Activated CD4-positive, alpha-beta T cell treated with anti-CD3 and anti-CD28 coated beads for 48 hours (primary cell): ENCODE measurements around the gene NELFCD.
"Not testable (repeated sequence)": the region's sequence is repeated elsewhere in the genome, so short reads cannot be mapped to it uniquely, and the experiment has no call there.

Source experiments
- DNase-seq: peaks from one replicate; pipeline ENCODE4 v3.0.0-alpha.2; 2020

Gene NELFCD

DNA sequence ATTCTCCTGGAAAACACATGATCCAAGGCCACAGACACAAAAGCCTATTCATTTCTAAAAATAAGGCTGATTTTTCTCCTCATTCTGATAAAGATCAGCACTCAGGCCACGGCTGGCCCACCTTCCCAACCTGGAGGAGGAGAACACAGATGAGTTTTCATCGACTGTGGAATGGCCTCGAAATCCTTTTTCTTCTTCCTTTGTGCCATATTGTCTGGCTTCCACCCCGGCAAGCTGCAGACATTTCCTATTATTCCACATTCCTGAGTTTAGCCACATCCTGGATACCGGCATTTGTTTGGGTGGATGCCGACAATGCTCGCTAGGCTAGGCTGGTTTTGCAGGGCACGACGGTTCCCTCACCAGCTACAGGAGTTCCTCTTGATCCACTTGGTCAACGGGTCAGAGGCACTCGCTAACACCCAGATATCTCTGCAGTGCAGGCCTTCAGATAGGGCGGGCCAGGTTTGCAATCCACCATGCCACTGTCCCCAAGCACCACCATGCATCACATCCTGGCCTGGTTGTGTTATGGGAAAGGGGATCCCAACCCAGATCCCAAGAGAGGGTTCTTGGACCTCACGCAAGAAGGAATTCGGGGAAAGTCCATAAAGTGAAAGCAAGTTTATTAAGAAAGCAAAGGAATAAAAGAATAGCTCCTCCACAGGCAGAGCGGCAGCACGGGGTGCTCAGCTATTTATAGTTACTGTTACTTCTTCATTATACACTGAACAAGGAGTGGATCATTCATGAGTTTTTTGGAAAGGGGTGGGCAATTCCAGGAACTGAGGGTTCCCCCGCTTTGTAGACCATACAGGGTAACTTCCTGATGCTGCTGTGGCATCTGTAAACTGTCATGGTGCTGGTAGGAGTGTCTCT, 30.2 kb downstream of the NELFCD start:
- peak; percentile 3 for DNase-seq

DNA sequence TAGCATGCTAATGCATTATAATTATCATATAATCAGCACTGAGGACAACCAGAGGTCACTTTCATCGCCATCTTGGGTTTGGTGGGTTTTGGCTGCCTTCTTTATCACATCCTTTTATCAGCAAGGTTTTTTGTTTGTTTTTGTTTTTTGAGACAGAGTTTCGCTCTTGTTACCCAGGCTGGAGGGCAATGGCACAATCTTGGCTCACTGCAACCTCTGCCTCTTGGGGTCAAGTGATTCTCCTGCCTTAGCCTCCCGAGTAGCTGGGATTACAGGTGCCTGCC, 30.8 kb downstream of the NELFCD start:
- not testable (repeated sequence) for DNase-seq

DNA sequence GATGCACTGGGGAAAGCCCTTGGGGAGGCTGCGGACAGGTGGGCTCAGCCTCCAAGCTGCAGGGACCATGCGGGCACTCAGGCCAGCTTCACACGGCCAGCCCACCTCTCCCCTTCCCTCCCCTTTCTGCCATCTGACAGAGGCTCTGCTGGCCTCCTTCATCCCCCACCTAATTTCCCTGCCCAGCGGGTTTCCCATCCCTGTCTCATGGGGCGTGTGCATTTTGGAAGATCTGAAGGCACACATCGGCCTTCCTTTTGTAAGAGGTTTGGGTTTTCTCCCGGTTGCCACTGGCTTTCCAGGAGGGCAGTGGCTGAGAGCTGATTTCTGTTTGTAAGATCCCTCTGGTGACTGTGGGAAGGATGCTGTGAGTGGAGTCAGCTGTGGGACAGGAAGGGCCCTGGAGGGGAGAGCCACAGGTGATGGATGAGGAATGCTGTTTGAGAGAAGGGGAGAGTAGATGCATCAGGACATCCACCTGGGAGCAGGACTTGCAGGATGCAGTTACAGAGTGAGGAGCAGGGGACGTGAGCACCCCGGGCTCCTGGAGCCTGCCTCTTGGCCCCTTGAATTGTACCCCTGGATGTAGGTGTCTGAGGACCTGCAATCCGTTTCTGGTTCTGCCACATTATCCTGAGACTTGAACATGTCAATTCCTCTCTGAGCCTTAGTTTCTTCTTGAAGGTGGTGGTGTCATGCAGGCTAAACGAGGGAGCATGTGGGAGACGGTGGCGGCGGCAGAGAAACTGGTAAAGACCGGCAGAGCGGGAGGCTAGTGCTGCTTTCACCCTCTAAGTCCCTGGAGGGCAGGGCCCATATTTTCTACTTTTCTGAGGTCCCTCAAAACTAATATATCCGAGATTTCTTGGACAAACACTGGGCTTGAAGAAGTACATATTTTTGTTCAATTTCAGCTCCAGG, 32.2 kb downstream of the NELFCD start:
- peak; percentile 0 for DNase-seq

DNA sequence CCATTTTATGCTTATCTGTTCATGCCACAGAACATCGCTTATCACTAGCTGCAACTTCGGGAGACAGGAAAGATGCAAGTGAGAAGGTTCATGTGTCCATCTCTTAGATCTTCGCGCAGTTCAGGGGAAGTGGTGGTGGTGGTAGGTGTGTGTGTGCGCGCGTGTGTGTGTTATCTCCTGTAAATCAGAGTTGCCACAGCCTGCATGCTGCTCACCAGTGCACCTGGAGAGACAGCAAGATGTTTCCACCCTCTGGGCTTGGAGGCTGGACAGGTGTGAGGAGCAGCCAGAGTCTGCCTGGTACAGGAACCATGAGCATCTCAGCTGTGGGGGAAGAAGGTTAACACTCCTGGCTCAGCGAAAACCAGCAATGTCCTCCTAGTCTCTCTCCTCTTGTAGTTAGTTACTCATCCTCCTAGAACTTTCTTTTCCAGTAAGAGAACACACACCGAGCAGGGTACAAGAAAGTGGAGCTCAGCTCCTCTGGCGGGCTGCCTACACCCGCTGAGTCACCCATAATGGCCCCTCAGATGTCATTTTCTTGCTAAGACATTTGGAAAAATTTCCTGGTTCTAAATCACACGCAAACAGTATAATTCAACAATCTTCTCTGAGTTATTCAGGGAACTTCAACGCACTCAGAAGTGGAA, 33.0 kb downstream of the NELFCD start:
- DNase-seq: peak; percentile 24

DNA sequence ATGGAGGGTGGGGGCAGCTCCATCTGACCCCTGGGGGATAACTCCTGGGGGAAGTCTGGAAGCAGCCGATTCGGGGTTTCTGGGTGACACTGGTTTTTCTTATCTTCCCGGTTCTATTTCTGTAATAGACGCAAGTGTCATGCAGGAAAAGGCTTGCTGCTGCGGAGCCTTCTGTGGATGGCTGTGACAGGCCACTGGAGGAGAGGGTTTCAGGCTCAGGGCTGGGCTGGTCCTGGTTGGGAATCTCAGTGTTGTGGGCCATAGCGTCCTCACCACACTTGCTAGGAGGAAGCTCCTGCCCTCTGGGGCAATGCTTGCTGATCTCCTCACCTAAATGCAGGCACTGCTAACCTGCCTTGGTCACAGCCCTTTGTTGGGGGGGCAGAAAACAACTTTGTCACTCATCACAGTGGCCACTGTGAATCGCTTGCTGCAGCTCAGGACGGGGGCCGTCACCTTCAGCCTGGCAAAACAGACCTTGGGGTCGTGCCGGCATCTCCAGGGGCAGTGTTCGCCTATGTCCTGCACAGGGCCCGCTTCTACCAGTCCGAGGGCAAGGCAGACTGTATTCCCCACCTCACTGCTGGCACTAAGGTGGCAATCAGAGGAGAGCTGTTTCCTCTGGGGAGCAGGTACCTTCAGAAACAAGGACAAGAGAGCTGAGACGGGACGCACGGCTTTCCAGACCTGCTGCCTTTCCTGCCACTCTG, 33.8 kb downstream of the NELFCD start:
- peak; percentile 1 for DNase-seq

DNA sequence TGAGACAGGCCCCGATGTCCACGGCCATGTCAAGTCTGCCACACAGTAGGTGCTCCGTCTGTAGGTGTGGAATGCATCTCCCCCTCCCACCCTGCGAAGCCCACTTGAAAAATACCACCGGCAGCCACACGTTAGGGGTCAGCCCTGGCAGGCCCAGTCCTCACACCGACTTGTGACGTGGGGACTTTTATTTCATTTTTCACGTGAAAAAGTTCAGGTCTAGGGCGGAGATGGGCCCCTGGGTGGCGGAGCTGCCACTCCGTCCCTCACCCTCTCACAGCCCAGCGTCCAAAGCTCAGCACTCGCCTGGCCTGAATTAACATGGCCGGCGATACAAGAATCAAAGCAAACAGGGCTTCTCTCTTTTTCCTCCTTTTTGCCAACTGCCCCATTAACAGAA, 34.4 kb downstream of the NELFCD start:
- DNase-seq: peak; percentile 0

DNA sequence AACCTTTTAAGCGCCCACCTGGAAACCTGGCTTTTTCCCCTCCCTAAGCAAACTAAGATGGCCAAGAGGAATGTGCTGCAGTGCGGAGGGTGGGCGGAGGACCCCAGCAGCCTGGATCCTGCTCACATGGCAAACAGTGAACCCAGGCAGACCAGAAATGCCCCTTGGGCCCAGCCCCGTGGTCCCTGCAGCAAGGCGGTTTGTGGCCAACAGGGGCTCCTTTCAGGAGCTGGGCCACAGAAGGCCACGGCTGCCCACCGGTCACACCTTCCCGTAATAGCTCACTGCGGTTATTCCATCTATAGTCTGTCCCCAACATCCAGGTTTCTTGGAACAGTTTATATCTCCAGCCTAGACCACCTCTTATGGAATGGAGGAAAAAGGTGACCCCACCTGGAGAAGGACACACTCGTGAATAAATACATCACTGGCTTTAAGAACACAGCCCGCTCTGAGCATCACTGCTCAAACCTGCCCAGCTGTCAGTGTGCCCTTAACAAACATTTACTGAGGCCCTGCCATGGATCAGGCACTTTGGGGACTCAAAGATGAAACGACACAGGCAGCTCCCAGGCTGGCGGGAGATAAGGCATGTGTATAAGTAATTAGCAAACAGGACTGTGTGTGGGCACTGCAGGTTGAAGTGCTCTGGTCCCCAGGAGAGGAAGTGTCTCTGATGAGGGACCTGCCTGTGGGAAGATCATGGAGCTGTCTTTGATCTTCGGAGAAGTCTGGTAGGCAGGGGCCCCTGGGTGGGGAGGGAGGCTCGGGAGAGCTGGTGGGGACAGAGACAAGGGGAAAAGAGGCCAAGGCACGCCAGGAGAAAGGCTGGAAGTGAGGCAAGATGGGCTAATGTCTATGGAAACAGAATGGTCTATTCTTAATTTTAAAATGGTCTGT, 35.0 kb downstream of the NELFCD start:
- peak; percentile 1 for DNase-seq

DNA sequence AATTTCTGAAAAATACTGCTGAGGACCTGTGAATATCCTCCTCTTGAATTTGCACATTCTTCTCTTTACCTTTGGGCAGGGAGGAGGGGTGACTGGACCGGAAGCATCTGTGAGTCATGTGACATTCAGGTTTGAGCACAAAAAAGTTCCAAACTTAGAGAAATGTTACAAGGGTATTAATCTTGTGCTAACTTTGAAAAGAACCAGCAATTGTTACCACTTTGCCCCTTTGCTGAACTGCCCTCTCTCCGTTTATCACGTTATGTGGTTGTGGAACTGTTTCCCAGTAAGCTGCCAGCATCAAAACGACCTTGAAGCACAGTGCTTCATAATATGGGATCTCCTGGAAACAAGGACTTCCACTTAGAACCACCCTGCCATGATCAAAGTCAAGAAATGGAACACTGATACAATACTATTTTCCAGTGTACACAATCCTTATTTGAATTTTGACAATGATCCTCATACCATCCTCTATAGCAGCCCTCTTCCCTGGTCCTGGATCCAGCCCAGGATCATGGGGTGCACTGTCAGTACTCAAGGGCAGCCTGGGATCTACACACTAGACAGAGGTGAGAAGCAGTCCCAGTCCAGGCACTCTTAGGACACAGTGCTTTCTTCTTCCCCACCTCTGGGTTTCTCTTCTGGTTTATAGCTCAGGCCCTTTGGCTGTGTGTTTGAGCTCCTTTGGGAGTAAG, 35.9 kb downstream of the NELFCD start:
- DNase-seq: peak; percentile 40

DNA sequence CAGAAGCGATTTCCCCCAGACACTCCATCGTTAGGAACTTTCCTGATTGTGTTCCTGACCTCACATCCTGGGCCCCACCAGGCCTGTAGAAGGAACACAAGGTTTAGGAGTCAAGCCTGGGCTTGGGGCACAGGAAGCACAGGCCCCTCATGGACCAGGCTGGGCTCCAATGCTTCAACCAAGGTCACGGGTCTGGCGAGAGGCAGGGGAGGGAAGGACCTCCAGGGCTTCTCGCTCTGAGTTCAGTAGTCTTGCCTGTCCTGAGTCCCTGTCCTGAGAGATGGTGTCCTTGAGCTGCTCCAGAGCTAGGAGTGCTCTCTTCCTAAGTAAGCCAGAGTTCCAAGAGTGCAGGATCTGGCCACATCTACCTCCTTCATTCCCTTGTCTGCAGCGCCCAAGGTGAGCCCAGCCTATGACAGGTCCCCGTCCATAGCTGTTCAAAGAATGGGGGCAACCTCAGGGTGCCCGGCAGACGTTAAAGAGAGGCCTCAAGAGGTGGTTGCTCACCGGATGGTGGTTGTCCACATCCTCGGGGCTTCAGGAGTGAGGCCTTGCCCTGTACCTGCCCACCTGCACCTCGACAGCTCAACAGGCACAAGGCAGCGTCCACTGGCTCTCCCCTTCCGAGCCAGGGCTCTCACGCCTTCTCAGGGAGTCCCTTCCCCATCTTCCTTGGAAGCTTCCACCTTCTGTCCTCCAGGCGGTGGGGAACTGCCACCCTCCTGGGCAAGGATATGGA, 36.6 kb downstream of the NELFCD start:
- DNase-seq: peak; percentile 2

DNA sequence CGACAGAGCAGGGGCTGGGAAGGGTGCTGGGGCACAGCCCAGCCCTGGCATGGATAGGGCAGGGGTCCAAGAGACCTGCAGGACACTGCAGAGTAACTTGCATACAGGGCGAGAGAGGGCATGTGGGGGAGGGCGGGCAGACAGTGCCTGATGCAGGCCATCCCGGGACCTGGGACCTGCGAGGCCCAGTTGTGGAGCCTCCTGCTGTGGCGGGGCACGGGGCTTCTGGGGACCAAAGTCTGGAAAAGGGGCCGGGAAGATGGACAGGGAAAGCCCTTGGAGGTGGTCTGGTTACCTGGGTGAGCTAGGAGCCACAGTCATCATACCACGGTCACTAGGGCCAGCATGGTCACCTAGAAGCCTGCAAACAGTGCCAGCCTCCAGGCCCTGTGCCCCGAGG, 37.8 kb downstream of the NELFCD start:
- DNase-seq: peak; percentile 0

DNA sequence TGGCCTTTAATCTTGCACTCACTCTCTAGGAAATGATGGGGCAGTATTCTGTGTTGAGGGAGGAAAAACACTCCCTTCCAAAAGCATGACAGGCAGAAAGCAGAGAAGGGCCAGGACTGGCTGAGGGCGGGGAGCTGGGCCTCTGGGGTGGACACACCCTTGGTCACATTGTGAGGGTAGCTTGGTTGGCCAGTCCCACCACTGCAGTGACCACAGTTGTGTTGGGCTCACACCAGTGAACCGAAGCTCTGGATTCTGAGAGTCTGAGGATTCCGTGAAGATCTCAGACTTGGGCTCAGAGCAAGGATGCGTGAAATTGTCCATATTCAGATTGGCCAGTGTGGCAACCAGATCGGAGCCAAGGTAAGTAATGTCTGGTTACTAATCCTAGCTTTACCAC, 38.2 kb downstream of the NELFCD start, which contains the start of gene TUBB1:
Gene TUBB1, plus strand, starts transcription at position 213 of the 400 bp plus-strand sequence. Its CDS starts 94 bp downstream, at position 307.
- DNase-seq: peak; percentile 1

DNA sequence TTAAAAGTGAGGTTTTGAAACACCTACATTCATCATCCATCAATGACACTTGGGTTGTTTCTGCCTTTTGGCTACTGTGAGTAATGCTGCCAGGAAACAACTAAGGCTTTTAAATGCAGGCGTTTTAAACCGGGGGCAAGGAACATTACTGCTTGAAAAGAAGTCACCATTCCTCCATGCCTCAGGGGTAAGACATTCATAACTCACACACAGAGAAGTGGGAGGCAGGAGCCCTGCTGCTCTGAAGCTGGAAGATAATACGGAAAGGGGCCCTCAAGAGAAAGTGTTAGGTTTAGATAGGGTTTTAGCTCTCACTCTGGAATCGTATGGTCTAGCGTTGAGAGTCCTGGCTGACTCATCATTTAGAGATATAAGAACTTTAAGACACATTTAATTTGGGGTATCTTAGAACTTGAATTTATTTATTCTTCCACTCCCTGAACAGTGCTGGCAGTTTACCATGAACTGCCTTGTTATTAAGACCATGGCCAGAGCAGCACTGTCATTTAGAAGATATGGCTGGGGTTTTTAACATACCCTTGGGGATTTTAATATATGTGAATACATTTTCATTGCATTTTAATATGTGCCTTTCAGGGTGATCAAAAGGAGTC, 40.0 kb downstream of the NELFCD start:
- peak; percentile 1 for DNase-seq

DNA sequence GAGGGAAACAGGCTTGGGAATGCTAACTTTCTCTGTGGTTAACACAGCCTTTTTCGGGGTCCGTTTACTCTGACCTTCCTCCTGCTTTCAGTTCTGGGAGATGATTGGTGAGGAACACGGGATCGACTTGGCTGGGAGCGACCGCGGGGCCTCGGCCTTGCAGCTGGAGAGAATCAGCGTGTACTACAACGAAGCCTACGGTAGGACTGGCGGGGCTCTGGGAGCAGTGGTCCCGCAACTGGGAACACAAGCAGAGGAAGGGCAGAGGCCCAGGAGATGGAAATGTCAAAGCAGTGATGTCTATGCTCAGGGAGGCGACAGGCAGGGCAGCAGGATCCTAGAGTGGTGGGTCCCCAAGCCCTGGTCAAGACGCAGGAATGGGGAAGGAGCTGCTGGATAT, 41.7 kb downstream of the NELFCD start:
- DNase-seq: peak; percentile 0

DNA sequence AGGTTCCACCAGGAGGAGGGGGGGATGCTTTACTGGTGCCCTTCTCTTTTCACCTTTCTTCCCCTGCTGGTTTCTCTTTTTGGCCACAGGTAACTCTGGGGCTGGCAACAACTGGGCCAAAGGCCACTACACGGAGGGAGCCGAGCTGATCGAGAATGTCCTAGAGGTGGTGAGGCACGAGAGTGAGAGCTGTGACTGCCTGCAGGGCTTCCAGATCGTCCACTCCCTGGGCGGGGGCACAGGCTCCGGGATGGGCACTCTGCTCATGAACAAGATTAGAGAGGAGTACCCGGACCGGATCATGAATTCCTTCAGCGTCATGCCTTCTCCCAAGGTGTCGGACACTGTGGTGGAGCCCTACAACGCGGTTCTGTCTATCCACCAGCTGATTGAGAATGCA, 42.6 kb downstream of the NELFCD start:
- DNase-seq: no peak

DNA sequence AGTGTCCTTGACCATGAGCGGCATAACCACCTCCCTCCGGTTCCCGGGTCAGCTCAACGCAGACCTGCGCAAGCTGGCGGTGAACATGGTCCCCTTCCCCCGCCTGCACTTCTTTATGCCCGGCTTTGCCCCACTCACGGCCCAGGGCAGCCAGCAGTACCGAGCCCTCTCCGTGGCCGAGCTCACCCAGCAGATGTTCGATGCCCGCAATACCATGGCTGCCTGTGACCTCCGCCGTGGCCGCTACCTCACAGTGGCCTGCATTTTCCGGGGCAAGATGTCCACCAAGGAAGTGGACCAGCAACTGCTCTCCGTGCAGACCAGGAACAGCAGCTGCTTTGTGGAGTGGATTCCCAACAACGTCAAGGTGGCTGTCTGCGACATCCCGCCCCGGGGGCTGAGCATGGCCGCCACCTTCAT, 43.1 kb downstream of the NELFCD start:
- DNase-seq: no peak

DNA sequence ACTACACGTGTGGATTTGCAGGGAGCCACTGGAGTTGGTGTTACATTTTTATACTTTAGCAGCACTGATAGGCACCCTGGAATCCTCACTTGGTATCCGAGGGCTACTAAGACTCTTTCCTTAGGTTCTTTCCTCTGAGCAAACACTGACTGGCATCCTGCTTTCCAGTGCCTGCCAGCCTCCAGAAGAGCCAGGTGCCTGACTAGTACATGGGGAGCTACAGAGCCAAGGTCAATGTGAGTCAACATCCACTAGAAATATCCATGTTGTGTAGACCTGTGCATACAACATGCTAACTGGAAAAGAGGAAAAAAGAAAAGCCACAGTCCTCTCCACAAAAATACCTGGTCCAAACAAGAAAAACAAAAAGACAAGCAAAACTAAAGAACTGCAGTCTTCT, 44.0 kb downstream of the NELFCD start:
- no peak for DNase-seq

DNA sequence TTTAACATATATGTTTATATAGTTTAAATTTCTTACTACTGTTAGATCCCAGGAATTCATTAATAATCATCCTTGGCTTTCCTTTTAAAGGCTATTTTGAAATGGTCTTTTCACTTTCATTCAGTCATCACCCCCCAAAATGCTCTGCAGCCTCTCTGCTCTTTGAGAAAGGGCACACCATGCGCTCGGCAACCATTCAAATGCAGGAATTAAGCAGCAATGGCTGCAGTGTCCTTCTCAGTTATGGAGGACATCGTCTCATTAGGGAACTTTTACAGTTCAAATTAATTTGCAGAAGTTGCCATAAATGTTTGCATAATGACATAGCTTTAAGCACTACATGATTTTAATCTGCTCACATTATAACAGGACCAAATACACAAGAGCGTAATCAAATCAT, 44.5 kb downstream of the NELFCD start:
- DNase-seq: no peak

DNA sequence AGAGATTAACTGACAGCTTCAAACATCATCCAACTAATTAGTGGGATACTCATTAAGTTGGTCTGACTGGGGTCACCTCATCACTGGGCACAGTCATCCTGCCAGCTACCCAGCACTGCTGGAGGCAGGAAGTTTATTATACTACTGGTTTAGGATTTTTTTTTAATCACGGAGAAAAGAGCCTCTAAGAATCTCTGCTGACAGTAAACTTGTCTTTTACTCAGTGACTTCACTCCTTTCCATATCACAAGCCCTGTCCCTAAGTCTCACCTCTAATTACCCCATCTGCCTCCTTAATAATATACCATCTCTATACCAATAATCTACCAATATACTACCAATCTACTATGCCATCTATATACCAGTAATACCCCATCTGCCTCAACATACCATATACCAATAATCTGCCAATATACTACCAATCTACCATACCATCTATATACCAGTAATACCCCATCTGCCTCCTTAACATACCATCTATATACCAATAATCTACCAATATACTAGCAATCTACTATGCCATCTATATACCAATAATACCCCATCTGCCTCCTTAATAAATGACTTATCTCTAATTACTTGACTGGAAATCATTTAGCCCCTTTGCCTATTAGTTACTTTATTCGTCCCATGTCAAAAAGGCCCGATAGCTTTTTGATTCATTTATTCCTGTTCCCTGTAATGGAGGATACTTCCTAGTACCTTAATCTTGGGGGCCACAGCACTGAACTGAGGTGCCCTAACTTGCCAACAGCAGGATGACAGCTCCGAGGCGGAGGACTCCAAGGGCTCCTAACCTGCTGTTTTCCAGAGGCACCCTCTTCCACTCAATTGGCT, 46.1 kb downstream of the NELFCD start:
- DNase-seq: no peak
